ENCODE data around the gene KIF17.

The KIF17 gene

DNA sequence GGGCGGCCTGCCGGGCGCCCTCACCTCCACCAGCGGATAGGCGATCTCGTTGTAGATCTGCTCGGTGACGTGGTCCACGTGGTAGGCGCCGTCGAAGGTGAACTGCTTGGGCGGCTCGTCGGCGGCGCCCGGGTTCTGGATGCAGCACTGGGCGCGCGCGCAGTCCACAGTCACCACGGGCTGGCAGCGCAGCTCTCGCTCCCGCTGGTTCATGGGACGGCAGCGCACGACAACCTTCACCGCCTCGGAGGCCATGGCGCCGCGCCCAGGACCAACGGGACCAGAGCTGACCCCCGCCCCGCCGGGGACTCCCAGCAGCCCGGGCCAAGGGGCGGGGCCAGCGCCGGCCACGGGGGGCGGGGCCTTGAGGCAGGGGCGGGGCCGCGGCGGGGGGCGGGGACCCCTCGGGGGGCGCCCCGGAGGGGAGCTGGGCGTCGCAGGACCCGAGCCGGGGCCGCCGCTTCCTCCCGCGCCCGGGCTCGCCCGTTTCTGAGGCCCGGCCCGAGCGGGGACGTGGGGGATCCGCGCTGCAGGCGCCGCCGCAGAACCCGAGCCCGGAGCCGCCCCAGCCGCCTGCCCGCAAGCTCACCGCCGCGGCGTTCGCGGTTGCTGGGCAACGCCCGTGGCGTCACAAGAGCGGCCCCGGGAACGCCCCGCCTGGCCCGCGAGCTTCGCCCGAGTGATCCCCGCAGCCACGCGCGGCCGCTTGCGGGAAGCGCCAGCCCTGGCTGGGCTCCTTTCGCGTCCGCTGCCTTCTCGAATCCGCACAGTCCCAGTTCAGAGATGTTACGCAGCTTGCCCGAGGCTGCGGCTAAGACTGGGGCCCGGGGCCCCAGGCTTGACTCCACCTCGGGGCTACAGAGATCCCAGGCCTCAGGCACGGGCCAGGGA lies at the start of gene KIF17:
Gene KIF17, minus strand, starts transcription at position 556 of the 891 bp plus-strand sequence. Its CDS starts 301 bp downstream, at position 255.
- DNase-seq (ENCODE audit: low read depth in 2 of 2), result peak; percentile 43 to 61

DNA sequence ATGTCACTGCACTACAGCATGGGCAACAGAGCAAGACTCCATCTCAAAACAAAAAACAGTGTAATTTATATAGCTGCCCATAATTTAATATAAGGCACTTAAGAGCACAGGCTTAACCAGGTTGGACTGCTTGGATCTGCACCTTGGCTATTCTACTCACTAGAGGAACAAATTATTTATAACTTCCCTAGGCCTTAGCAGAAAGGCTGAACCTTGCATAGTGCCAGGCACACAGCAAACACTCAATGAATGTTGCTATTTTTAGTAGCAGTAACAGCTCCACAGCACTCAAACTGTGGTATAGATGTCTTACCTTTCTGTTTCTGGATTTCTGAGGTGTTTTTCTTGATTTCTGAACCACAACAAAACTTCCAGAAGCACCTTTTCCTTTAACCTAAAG lies 49.5 kb upstream of the KIF17 start:
- DNase-seq (ENCODE audit: low read depth in 2 of 2), result no peak

DNA sequence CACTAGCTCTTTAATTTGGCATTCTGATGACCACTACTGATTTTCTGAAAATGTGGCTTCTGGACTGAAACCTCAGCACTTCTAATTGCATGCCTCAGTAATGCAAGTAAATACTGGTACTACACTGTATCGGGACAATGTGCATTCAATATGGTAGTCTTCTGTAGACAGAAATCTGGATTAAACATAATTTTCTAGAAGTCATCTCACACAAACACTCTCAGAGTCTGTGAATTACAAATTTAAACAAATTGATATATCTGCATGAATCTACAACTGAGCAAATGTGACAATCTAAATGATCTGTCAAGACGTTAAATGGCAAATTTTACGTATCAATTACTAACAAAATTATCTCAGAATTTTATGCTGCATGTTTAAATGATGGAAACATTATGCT lies 45.6 kb upstream of the KIF17 start:
- no peak for DNase-seq (ENCODE audit: low read depth in 2 of 2)

DNA sequence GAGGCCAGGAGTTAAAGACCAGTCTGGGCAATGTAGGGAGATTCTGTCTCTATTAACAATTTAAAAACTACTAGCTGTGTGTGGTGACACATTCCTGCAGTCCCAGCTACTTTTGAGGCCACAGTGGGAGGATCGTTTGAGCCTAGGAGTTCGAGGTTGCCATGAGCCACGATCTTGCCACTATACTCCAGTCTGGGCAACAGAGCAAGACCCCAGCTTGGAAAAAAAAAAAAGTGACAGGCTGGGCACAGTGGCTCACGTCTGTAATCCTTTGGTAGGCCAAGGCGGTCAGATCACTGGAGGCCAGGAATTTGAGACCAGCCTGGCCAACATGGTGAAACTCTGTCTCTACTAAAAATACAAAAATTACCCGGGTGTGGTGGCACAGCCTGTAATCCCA lies 42.5 kb upstream of the KIF17 start:
- no peak for DNase-seq (ENCODE audit: low read depth in 2 of 2)

DNA sequence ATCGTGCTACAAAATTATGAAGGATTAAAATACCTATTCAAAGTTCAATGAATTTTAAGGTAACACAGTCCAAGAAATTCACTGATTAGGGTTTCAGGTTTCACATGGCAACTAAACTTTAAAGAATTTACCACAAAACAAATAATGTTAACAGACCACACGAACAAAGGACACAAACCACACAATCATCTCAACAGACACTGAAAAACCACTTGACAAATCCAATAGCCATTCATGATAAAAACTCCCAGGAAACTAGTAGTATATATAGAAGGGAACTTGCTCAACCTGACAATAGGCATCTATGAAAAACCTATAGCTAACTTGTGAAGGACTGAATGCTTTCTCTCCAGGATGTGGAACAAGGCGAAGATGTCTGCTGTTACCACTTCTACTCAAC lies 35.8 kb upstream of the KIF17 start:
- DNase-seq (ENCODE audit: low read depth in 2 of 2), result no peak

DNA sequence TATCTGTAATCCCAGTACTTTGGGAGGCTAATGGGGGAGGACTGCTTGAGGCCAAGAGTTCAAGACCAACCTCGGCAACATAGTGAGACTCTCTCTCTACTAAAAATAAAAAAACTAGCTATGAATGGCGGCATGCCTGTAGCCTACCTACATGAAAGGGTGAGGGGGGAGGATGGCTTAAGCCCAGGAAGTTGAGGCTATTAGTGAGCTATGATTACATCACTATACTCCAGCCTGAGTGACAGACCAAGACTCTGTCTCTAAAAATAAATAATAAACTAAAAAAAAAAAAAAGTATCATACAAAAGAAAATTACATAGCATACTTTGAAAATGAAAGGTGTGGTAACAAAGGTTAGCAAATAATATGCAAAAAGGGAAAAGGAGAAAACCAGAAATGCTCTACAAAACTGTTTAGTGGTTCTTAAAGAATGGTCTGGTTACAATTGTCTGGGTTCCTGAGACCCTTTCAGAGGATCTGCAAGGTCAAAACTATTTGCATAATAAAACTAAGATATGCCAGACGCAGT lies 33.7 kb upstream of the KIF17 start:
- DNase-seq (ENCODE audit: low read depth in 2 of 2), result no peak

DNA sequence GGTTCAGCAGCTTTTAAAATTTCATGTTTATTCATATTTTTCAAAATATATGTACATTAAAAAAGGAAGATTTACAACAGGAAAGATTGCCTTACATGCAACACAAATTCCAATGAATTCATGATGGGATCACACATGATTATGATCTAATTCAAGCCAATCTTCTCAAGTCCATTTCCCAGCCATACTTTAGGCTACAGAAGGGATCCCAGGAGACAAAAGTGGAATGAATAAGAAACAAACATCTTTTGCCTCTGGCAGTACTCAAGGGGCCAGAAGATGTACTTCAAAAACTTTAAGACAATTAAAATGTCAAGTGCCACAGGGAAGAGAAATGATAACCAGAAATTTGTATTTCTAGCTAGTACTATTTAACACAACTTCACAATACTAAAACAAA lies 24.9 kb upstream of the KIF17 start:
- no peak for DNase-seq (ENCODE audit: low read depth in 2 of 2)

DNA sequence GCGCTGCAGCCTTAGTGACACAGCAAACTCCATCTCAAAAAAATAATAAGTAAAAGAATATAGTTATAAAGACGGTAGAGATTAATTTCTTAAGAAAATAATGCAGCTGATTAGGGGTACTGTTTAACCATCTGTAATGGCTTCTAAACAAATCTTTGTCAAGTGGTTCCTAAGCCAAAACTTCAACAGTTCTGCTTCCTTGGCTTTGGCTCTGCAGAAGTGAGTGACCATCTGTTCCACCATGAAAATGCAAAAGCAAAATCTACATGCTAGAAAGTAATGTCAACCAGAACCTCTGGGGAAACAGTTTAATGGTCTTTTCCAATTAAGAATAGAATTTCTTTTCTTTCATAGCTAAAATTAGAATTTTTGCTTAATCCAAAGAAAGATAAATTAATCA lies 23.0 kb upstream of the KIF17 start:
- DNase-seq (ENCODE audit: low read depth in 2 of 2), result no peak

DNA sequence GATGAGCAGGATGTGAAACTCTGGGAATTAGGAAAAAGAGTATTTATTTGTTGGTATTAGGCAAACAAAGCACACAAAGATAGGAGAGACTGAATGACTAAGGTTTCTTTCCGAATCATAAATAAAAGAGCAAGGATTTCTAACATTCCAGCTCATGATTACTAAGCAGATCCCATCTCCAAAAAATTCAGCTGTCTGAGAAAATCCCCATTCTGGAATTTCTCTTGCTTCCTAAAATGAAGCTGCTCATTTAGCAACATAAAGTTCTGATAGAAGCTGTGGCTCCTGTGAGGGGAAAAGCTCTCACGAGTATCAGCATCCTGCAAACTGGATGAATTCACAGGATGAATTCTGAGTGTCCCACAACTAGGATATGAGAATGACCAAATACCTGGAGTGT lies 21.4 kb upstream of the KIF17 start:
- no peak for DNase-seq (ENCODE audit: low read depth in 2 of 2)

DNA sequence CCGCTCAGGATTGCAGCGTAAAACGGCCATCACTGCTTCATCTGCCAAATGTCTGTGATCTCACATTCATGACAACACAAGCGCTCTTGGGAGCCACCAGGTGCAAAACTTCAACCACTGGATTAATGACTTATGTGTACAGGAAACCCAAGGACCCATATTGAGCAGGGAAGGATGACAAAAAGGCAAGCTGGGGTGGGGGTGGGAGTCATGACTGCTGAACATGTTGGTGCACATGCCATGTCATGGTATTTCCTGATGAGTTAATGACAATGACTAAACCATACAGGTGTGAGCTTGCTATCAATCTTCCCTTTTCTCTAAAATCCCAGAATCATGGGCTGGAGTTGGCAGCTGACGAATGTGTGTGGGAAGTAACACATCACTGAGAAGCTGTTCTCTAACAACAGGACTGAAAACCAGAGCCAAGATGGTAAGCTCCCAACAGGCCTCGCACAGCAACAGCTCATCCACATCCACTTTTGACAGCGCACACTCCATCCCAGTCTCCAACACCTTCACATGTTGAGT lies 17.8 kb upstream of the KIF17 start:
- no peak for DNase-seq (ENCODE audit: low read depth in 2 of 2)

DNA sequence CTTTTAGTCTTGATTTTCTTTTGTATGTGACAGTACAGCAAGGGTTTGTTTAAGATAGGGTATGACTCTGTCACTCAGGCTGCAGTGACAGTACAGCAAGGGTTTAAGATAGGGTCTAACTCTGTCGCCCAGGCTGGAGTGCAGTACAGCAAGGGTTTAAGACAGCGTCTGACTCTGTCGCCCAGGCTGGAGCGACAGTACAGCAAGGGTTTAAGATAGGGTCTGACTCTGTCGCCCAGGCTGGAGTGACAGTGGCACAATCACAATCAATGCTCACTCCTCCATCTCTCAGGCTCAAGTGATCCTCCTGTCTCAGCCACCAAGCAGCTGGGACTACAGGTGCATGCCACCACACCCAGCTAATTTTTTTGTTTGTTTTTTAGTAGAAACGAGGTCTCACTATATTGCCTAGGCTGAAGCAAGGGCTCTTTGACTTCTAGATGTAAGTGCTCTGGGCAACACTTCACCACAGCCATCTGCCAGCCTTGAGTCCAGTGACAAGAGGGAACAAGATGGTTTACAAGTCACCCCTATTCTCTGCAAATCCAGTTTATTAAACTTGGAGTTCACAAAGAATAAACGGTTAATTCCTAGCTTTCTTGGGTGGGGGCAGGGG lies 15.7 kb upstream of the KIF17 start:
- DNase-seq (ENCODE audit: low read depth in 2 of 2), result no peak

DNA sequence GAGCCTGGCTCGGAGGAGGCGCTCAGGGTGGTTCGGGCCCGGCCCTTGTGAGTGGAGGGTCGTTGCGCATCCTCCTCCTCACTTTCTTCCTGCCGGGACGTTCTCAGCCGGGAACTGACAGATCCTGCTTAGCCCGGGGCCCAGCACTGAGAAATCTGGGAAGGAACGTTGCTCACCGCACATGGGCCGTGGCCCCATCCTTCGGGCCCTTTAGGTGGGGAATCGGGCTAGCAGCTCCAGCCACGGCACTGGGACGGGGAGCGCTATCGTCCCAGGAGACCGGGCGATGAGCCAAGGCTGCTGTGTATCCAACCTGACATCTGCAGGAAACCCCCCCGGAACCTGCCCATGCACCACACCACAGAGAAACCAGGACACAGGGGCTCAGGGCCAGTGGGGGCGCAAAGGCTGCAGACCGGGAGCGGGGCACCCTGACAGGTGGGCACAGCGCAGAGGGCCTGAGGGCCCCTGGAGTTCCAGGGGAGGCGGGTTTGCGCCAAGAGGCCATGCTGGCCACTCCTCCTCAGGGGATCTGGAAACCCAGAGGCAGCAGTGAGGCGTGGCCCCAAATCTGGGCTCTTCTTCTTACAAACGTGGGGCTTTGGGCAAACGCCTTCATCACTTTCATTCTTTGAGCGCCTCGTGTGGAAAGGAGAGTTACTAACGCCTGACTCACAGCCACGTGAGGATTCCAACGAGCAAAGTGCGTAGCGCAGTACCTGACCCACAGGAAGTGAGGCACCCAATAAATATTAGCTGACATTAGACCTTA lies 15.0 kb upstream of the KIF17 start, which contains the start of gene SH2D5:
Gene SH2D5, minus strand, starts transcription at position 116 of the 772 bp plus-strand sequence. CDS start 4,659 bp downstream, outside the sequence.
- peak; percentile 51 to 63 for DNase-seq (ENCODE audit: low read depth in 2 of 2)

DNA sequence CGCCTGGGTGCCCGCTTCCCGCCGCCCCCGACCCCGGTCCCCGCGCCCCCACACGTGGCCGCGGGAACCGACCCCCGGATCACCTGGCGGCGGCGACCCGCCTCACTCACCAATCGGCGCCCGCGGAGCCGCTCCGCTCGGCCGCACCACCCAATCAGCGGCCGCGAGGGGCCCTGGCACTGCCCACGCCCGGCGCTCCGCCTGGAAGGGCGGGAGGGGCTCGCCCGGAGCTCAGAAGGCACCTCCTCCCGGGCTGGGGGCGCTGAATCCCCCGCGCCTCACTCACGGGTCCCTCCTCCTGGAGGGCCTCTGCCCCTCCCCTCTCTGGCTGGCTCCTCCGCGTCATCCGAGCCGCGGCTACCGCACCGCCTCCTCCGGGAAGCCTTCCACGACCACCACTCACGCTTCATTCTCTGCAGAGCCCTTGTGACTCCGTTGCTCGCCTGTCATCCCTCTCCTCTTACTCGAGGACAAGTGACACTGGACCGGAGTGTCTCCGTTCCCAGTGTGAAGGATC lies 14.3 kb upstream of the KIF17 start:
- peak; percentile 40 to 65 for DNase-seq (ENCODE audit: low read depth in 2 of 2)

DNA sequence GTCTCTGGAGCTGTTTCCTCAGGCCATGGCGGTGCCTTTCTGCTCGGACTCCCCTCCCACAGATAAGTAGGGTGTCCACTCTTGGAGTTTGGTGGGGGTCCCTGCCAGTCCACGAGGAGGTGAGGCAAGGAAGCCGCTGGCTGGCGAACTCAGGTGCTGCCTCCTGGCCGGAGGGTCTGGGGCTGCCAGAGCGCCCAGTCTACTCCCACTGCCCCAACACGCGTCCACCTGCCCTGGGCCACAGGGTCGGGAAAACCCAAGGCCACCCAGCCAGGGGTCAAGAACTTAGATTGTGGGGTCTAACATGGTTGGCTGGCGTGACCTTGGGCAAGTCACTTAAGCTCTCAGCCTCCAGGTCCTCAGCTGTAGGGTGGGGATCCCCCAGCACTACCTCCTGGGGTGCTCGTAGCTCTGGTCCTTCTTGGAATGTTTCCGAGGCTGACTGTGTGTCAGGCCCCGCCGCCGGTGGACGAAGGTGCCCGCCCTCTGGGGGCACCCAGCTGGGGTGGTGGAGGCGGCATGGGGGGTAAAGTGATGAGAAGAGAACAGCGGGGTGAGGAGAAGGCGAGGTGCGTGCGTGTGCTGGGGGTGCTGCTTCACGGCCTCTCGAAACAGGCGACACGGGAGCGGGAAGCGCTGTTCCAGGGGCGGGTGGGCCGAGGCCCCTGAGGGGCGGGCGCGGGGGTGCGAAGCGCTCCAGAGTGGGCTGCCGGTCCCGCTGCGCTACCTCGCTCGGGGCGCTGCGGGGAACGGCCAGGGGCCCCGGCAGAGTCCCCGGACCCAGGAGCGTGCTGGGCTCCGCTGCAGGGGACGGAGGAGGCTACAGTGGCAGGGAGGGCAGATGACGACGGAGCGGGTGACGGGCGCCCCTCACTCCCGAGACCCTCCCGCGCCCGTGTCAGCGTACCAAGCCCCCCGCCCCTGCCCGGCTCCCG lies 13.5 kb upstream of the KIF17 start:
- peak in 1 of 2 donors; percentile 14 for DNase-seq (ENCODE audit: low read depth in 2 of 2)

DNA sequence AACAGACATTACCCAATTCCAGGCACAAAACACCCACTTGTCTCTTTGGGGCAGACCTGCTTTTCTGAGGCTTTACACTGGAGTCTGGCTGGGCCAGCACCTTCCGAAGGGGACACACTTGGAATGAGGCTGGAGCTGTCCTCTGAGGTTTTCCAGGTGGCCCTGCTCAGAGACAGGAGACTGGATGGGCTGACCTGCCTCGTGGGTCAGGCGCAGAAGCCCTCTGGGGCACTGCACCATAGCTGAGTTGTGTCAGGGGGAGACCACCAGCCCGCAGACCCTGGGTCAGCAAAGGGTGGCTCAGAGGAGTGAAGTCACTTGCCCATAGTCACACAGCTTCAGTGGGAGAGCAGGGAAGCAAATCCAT lies 12.9 kb upstream of the KIF17 start:
- no peak for DNase-seq (ENCODE audit: low read depth in 2 of 2)

DNA sequence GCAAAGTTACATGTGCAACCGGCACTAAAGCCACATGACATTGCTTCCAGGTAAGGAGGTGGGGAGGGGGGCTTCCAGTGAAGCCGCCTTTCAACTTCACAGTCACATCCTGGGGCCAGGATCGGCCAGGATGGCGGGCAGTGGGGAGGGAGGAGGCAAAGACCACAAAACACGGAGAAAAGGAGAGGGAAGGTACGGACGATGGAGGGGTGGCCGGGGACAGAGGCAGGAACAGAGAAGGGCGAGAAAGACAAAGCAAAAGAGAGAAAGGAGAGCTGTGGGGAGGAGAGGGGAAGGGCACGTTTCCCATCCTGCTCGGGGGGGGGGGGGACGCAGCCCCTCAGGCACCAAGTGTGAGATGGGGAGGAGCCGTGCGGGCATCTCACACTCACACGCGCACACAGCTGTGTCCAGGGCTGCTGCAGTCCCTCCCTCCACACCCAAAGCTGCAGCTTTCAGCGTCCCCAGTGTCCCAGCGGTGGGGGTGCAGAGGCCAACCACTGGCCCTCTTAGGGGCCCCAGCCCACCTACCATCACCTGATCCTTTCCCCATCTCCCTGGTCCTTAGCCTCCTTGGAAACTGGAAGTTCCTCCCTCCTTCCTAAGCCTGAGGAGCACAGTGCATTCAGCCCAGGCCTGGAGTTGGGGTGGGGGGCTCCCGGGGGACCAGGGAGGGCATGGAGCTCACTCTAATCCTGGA lies 12.3 kb upstream of the KIF17 start:
- no peak for DNase-seq (ENCODE audit: low read depth in 2 of 2)

DNA sequence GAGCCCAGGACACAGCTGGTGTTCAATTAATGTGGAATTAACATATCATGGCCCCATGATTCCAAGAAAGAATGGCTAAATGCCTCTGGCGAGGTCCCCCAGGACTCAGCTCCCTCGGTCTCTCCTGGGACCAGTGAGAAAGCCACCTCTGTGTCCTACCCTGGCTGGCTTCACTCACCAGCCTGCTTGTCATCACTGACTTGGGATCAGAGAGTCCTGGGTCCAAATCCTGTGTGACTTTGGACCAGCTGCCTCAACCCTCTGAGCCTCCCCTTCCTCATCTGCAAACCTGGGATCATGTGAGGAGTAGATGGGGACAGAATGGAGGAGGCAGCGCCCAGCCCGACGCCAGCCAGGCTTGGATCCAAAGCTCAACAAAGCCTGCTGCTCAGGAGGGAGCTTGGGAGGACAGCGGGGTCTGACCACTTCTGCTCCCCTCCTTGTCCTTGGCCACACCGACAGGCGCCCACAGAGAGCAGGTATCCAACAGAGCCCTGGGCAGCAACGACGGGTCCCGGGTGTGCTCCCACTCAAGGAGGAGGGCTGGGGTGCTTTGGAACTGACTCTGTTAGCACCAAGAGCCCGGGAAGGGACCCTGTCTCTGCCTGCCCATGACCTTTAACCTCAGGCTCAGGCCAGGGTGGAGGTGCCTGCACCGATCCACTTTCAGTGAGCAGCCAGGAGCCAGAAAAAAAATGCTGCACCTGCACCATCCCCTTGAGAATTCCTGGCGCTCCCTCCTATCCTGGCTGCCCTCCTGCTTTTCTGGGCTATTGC lies 11.5 kb upstream of the KIF17 start:
- no peak for DNase-seq (ENCODE audit: low read depth in 2 of 2)

DNA sequence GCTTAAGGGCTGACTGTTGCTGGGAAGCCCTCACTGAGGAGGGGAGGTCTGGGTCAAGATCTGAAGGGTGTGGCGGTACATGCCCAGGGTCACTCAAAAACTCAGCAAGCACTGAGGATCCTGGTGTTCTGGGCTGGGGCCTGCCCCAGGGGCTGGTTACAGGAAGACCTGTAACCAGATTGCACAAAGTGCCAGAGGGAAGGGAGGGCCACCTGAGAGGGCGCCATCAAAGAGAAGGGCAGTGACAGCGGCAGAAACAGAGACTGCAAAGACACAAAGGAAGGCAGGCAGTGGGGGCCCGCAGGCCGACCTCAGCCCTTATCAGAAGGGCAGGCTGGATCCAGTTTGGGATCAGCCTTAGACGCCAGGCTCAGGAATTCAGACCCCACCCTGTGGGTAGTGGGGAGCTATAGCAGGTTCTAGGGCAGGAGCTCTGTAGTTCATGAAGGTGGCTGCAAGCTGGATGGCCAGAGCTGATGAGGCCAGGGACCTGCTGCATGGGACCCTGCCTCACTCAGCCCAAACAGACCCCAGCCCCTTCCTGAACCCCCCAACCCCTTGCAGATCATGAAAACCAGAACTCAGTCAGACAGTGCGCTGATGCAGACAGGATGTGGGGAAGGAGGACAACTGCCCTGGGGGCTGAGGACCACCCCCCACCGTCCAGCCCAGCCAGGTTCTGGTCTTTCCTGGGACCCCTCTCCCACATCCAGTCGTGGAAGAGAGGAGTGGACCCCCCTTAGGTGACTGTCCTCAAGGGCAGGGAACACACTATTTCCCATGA lies 10.8 kb upstream of the KIF17 start:
- no peak for DNase-seq (ENCODE audit: low read depth in 2 of 2)
